Loucy (cell line): ENCODE data around the gene EGFL7.

Source experiments
- H2AFZ ChIP-seq: fragments of 200-600 bp; sonication (generic); 2 replicates; pipeline ENCODE4 v1.6.0; 2016; ENCODE audit warnings: antibody characterized with exemption, mild to moderate bottlenecking, low read length, moderate library complexity
- H3F3A ChIP-seq: fragments of 200-600 bp; 2 replicates; pipeline ENCODE4 v1.6.0; 2016; ENCODE audit warnings: antibody characterized with exemption, low read depth, mild to moderate bottlenecking
- H3K27me3 ChIP-seq: fragments of 200-600 bp; sonication (generic); 2 replicates; pipeline ENCODE4 v1.6.1; 2014; ENCODE audit warnings: low read length, mild to moderate bottlenecking; ENCODE audit not compliant: insufficient read depth, poor library complexity, severe bottlenecking
- H3K36me3 ChIP-seq: fragments of 200-600 bp; sonication (generic); 2 replicates; pipeline ENCODE4 v1.6.1; 2016; ENCODE audit warnings: low read length; ENCODE audit not compliant: insufficient read depth
- H3K4me1 ChIP-seq: fragments of 200-600 bp; sonication (generic); 2 replicates; pipeline ENCODE4 v1.5.1; 2014; ENCODE audit warnings: low read length, mild to moderate bottlenecking; ENCODE audit not compliant: insufficient read depth, poor library complexity, severe bottlenecking
- H3K4me2 ChIP-seq: fragments of 200-600 bp; sonication (generic); 2 replicates; pipeline ENCODE4 v1.6.0; 2014; ENCODE audit warnings: antibody characterized with exemption, low read length, low read depth, mild to moderate bottlenecking; ENCODE audit not compliant: poor library complexity, severe bottlenecking
- H3K4me3 ChIP-seq: fragments of 200-600 bp; sonication (generic); 2 replicates; pipeline ENCODE4 v1.5.1; 2014; ENCODE audit warnings: low read length, mild to moderate bottlenecking, mixed read lengths; ENCODE audit not compliant: poor library complexity, severe bottlenecking
- H3K79me2 ChIP-seq: fragments of 200-600 bp; sonication (generic); 2 replicates; pipeline ENCODE4 v1.6.1; 2014; ENCODE audit warnings: low read length; ENCODE audit not compliant: insufficient read depth
- H3K9ac ChIP-seq: fragments of 200-600 bp; sonication (generic); 2 replicates; pipeline ENCODE4 v1.6.0; 2014; ENCODE audit warnings: mild to moderate bottlenecking, low read depth, low read length, moderate library complexity; ENCODE audit not compliant: poor library complexity, severe bottlenecking
- H3K9me2 ChIP-seq: fragments of 200-600 bp; sonication (generic); replicated peaks from 2 replicates; pipeline ENCODE4 v1.6.1; 2016; ENCODE audit warnings: low read depth, low read length, mixed read lengths
- H3K9me3 ChIP-seq: fragments of 200-600 bp; sonication (generic); 2 replicates; pipeline ENCODE4 v1.6.1; 2014; ENCODE audit warnings: mild to moderate bottlenecking, antibody characterized with exemption, low read length, low read depth; ENCODE audit not compliant: insufficient read depth
- H4K20me1 ChIP-seq: fragments of 200-600 bp; sonication (generic); 2 replicates; pipeline ENCODE4 v1.6.0; 2014; ENCODE audit warnings: antibody characterized with exemption, low read length, mild to moderate bottlenecking; ENCODE audit not compliant: insufficient read depth, poor library complexity, severe bottlenecking
- CTCF ChIP-seq: fragments of 200-600 bp; sonication (generic); conservative IDR thresholded peaks from 2 replicates; pipeline ENCODE4 v1.5.1; 2014; ENCODE audit warnings: mild to moderate bottlenecking, antibody characterized with exemption, low read length
- EZH2phosphoT487 ChIP-seq: fragments of 200-600 bp; IDR thresholded peaks from 2 replicates; pipeline ENCODE4 v1.6.1; 2018; ENCODE audit warnings: antibody characterized with exemption, mild to moderate bottlenecking, moderate library complexity, borderline replicate concordance

EGFL7 gene

GRCh38 chr9:136671254-136671614 lies 8.5 kb downstream of the EGFL7 start:
- Histone ChIP-seq H3K27me3 (no peaks in the 10 kb centered on the region), H3K9me3 (no peaks in the 10 kb centered on the region), H3K4me3 (no peak overlapping the region), H2AFZ (no peak overlapping the region), H3K36me3 (peaks cover 10% of the 10 kb centered on the region; the same call in 1 of the 2 replicates), H3K79me2 (no peaks in the 10 kb centered on the region), H3K9ac (no peak overlapping the region), H4K20me1 (no peaks in the 10 kb centered on the region), H3K9me2 (no peaks in the 10 kb centered on the region), H3K4me1 (no peaks in the 10 kb centered on the region), H3F3A (no peaks in the 10 kb centered on the region), H3K4me2 (no peak overlapping the region)
- TF ChIP-seq EZH2phosphoT487 = no peak
- TF ChIP-seq CTCF = no peak

- Histone ChIP-seq H4K20me1 (no peaks in the 10 kb centered on the region), H3F3A (no peaks in the 10 kb centered on the region), H3K79me2 (no peaks in the 10 kb centered on the region), H3K36me3 (peaks cover 10% of the 10 kb centered on the region; the same call in 1 of the 2 replicates), H3K27me3 (no peaks in the 10 kb centered on the region), H3K9ac (no peak overlapping the region), H3K4me1 (no peaks in the 10 kb centered on the region), H3K4me2 (no peak overlapping the region), H2AFZ (no peak overlapping the region), H3K9me3 (no peaks in the 10 kb centered on the region), H3K4me3 (no peak overlapping the region), H3K9me2 (no peaks in the 10 kb centered on the region)
- TF ChIP-seq CTCF = peak; percentile 80
- no peak for TF ChIP-seq EZH2phosphoT487
These were observed 9.1 kb downstream of the EGFL7 start for GRCh38 chr9:136671646-136672430.

- Histone ChIP-seq H4K20me1 (no peaks in the 10 kb centered on the region), H3F3A (no peaks in the 10 kb centered on the region), H3K36me3 (peaks cover 10% of the 10 kb centered on the region; the same call in 1 of the 2 replicates), H3K9me3 (no peaks in the 10 kb centered on the region), H3K4me1 (no peaks in the 10 kb centered on the region), H2AFZ (no peak overlapping the region), H3K4me2 (no peak overlapping the region), H3K27me3 (no peaks in the 10 kb centered on the region), H3K79me2 (no peaks in the 10 kb centered on the region), H3K4me3 (no peak overlapping the region), H3K9ac (no peak overlapping the region), H3K9me2 (no peaks in the 10 kb centered on the region)
- TF ChIP-seq EZH2phosphoT487 (no peak), CTCF (no peak)
These were observed 9.8 kb downstream of the EGFL7 start for GRCh38 chr9:136672431-136673087.
